ENCODE measurements around the gene SLC25A4. TPM values are rescaled to one million over a fixed set of nuclear protein-coding genes. Genes with fewer than 3 reads are reported as not detected.
"Not testable (repeated sequence)": the region's sequence is repeated elsewhere in the genome, so short reads cannot be mapped to it uniquely, and the experiment has no call there.

Gene SLC25A4
- total RNA-seq, 2 donors from 2014 or later, result 37.9 to 43.9 TPM

DNA sequence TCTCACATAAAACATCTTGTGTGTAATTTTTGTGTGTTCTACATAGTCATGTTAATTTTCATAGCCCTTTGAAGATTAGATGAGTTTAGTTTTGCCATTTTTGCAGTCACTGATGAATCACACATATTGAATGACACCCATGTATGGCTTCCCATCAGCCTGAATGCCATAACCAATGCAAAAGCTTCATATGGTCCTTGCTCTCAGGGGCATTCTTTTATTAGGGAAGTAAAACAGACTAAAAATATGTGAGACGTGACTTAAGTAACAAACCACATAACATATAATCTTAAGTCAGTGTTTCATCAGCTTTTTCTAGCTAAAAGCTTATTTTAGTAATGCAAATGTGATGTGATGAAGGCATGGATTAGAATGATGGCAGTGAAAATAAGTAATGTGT lies 8.2 kb downstream of the SLC25A4 start:
- ATAC-seq (no peak), DNase-seq (no peak)
- intact Hi-C loops (cut with DNase I, micrococcal nuclease), result no loop called here

DNA sequence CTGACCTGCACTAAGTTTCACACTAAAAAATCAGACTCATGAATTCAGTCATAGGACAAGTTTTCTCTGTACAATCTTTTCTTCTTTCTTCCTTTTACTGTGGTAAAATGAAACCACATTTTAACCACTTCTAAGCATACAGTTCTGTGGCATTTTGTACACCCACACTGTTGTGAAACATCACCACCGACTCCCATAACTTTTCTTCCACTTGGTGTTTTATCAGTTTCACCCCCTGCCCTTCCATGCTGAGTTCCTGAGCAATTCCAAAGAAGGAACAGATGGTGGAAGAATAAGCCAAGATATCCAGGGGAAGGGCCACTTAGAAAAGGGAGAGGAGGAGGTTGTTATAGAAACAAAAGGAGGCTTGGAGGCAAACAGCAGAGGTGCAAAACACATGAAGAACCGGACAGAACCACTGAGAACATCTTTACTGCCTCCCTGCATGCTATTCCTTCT lies 22.6 kb downstream of the SLC25A4 start:
- DNase-seq, result no peak
- ATAC-seq, result no peak
- intact Hi-C loops (cut with DNase I, micrococcal nuclease), result no loop called here

DNA sequence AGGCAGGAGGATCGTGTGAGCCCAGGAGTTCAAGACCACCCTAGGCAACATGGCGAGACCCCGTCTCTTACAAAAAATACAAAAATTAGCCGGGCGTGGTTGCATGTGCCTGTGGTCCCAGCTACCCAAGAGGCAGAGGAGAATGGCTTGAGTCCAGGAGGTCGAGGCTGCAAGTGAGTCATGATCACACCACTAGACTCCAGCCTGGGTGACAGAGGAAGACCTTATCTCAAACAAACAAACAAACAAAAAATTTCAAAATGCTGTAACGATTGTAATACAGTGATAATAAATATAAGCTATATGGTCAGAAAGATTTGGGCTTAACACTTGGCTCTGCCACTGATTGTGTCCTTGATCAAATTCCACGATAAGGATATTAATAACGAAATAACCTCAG lies 24.2 kb downstream of the SLC25A4 start:
- intact Hi-C loops (cut with DNase I, micrococcal nuclease), result no loop called here
- no peak for DNase-seq
- no peak for ATAC-seq

DNA sequence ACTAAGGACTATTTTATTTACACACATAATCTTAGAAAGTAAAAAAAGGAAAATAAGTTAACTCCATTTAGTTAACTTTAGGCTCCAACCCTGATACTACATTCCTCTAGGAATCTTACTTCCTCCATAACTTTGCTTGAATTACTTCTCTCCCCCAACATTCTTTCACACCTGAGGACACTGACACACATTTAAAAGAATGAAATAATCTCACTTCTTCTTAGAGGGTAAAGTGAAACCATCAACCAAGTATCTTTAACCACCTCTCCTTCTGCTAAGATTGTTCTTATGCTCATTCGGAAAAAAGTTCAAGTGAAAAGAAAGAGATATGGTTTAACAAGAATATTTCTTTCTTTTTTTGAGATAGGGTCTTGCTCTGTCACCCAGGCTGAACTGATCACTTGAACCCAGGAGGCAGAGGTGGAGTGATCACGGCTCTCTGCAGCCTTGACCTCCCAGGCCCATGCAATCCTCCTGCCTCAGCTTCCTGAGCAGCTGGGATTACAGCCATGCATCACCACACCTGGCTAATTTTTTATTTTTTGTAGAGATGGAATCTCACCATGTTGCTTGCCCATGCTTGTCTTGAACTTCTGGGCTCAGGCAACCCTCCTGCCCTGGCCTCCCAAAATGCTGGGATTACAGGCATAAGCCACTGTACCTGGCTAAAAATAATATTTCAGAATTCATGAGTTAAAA lies 28.5 kb downstream of the SLC25A4 start:
- no peak for DNase-seq
- intact Hi-C loops (cut with DNase I, micrococcal nuclease), result no loop called here
- ATAC-seq, result no peak

DNA sequence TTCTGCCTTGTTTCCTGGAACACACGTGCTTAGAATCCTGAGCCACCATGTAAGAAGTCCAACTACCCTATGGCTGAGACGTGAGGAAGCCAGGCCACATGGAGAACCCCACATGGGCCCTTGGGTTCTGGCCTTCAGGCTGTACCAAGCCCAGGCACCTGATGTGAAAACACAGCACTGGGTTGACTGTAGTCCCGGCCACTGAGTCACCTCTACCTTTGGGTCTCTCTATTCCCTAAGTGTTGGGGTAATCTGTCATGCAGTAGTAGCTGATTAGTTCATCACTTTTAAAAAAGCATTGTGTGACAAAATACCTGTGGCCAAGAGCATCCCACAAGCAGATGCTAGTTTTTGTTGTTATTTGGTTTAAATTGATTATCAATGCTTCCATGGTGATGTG lies 36.4 kb downstream of the SLC25A4 start:
- ATAC-seq (no peak), DNase-seq (no peak)
- intact Hi-C loops (cut with DNase I, micrococcal nuclease), result no loop called here

DNA sequence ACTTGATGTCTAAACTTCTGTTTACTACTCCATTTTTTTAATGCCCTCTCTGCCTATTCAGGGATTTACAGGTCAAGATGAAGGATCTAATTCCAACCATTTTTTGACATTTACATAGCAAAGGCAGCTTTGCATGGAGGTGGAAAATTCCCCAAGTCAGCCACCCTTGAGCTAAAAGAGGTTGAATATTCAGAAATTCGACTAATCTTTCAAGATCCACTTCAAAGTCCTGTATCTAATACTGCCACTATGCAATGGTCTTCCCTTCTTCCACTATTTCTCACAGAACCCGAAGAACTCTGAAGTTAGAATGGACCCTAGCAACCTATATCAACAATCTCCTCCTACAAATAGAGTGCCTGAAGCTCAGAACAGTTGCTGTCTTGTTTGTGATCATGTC lies 39.2 kb downstream of the SLC25A4 start:
- ATAC-seq (no peak), DNase-seq (no peak)
- intact Hi-C loops (cut with DNase I, micrococcal nuclease), result loop anchor here in 1 of 2 donors (10.0 kb wide), 1 partner anchor 213 kb away; the partner anchor contains the start of genes ANKRD37 and LRP2BP

DNA sequence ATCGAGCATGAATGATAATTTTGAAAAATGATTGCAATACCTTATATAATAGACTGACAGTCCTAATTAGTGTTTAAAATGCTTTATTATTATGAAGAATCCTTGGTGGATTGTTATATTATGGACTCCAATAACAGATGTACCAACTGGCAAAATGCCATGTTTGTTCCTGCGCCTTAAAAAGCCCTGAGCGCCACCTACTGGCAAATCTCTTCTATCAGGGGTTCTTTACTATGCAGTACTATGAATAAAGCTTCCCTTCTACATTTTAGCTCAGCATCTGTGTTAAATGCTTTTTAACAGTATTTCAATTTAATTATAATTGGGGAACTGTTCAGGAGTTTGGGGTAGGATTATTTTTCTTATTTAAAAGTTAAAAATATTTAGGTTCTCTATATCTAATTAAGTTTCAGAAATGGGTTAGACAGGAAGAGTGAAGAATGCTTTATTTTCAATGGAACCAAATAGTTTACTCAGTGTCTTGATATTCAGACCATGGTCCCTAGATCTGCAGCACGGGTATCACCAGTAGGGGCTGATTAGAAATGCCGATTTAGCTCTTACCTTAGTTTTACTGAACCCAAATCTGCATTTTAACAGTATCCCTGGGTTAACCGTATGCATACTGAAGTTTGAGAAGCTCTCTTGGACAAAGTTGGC lies 40.7 kb downstream of the SLC25A4 start:
- ATAC-seq, result peak; percentile 76
- intact Hi-C loops (cut with DNase I, micrococcal nuclease), result loop anchor here in 1 of 2 donors (10.0 kb wide), 1 partner anchor 211 kb away; the partner anchor contains the start of genes ANKRD37 and LRP2BP
- DNase-seq, result peak; percentile 74 to 94

DNA sequence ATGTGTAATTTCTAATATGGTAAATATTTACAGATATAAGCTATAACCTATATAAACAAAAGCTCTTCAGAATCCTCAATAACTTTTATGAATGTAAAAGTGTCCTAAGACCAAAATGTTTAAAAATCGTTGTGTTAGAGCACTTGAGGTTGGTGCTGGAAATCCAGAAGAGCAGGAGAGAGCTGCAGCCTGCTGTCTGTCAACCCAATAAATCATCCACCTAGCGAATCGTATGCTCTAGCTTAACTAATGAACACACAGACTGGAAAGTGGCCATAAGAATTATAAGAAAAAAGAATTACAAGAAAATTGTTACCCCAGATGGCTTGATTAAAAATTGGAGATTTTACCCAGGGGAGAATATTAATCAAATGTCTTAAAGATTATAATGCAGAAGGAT lies 43.7 kb downstream of the SLC25A4 start:
- ATAC-seq, result no peak
- no peak for DNase-seq
- intact Hi-C loops (cut with DNase I, micrococcal nuclease), result loop anchor here in 1 of 2 donors (10.0 kb wide), 1 partner anchor 208 kb away; the partner anchor contains the start of genes ANKRD37 and LRP2BP

DNA sequence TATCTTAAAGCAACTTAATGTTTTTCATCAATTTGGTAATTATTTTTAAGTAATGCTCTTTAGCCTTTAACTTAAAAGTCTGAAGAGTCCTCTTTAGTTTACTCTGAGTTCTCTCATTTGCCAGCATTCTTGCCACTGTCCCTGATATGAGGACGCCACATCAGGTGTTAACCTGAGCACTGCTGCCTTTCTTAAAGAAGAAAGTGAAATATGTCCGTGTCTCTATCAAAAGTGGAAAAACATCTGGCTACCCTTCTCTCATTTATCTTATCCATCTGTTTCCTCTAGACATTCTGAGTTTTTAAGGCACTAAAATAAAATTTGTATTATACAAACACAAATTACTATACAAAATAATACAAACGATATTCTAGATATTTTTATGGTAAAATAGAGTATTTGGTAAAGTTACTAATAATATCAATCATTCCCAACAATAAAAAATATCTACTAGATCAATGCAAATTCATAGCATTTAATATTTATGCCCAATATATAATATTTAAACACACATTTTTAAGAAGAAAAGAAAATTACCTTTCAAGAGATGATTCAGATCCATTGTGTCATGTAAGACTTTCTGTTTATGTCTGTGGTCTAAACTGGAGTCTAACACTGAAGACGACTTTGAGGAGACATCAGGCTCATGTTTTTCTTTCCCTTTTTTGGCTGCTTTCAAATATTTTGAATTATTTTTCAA lies 46.7 kb downstream of the SLC25A4 start:
- DNase-seq (no peak), ATAC-seq (no peak)
- intact Hi-C loops (cut with DNase I, micrococcal nuclease), result loop anchor here in 1 of 2 donors (10.0 kb wide), 1 partner anchor 205 kb away; the partner anchor contains the start of genes ANKRD37 and LRP2BP

DNA sequence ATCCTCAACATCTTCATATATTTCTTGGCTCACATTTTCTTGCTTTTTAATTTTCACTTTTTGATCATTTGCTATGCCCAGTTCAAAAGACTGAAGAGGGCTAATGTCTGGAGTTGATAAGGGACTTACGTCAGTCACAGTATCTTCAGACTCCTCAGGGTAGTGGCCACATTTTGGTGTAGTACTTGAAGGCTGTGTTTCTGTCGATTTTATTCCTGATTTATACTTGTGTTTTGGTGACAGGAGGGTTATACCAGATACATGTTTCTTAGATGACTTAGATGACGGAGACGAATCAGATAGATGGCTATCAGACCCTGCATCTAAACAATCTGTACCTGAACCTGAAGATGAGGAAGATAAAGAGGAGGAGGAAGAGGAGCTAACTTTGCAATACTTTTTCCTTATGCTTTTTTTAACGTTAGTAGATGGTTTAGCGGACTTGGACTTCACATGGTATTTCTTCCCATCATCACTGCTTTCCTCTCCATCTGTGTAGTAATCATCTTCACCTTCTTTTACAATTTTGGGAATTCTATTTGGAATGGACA lies 47.3 kb downstream of the SLC25A4 start:
- ATAC-seq, result no peak
- intact Hi-C loops (cut with DNase I, micrococcal nuclease), result no loop called here
- DNase-seq, result no peak

DNA sequence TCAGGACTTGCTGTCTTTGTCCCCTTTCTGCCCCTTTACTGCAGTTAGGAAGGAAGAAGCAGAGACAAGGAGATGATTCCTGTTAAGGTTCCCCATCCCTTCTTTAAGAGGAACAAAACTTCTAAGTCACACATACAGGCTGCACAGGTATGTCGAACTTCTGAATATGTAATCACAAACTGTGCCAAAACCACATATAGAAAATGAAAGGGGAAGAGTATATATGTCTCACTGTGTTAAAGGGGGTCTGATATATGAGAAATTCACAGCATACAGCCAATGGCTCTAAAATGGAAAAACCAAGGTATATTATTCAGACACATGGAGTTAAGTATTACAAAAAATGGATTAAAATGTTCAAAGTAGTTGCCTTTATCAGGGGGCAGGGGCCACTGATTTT lies 49.0 kb downstream of the SLC25A4 start:
- DNase-seq (no peak), ATAC-seq (no peak)
- intact Hi-C loops (cut with DNase I, micrococcal nuclease), result no loop called here

DNA sequence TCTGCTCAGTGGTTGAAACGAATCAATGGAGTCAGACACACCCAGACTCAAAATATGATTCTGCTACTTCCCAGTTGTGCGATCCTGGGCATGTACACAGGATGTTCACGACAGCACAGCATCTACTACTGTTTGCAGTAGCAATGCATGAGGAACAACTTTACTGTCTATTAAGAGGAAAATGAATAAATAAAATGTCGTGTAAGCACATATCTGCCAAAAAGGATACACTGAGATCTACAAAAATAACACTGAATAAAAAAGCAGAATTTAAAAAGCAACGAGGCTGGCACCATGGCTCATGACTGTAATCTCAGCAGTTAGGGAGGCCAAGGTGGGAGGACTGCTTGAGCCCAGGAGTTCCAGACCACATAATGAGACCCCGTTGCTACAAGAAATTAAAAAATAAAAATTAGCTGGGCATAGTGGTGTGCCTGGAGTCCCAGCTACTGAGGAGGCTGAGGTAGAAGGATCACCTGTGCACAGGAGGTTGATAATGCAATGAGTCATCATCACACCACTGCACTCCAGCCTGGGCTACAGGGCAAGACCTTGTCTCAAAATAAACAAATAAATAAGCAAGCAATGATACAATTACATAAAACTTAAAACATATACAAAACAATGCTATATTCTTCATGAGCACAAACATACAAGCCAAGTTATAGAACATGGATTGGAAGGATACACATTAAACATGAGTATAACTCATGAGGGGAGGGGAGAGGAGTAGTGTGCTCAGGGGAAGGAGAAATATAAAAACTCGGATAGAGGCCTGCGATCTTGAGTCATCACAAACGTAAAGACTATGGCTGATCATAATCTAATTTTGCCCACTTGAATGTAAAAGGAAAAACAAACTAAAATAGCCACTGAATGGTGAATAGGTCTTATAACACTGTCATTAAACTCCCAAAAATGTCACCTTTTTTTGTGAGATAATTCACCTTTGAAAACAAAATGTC lies 52.1 kb downstream of the SLC25A4 start:
- intact Hi-C loops (cut with DNase I, micrococcal nuclease), result no loop called here
- DNase-seq (no peak), ATAC-seq (no peak)

DNA sequence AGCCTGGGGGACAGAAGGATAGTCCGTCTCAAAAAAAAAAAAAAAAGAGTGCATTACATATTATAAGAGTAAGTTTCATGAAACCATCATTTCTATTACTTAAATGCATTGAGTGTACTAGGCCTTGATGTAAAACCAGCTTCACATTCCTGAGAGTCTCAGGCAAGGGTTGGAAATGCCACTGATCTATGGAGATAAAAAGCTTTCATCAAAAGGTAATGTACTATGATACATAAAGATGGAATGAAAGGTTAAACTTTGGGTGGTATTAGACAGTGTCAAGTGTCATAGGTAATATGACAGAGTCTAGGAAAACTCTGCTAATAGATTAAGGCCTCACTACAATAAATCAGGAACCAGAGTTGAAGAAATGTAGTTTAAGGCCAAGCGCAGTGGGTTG lies 53.4 kb downstream of the SLC25A4 start:
- ATAC-seq (no peak), DNase-seq (no peak)
- intact Hi-C loops (cut with DNase I, micrococcal nuclease), result no loop called here

DNA sequence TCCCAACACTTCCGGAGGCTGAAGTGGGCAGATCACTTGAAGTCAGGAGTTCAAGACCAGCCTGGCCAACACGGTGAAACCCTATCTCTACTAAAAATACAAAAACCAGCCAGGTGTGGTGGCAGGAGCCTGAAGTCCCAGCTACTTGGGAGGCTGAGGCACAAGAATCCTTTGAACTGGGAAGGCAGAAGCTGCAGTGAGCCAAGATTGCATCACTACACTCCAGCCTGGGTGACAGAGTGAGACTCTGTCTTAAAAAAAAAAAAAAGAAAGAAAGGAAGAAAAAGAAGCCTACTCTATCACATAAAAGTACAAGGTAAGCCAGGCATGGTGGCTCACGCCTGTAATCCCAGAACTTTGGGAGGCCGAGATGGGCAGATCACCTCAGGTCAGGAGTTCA lies 55.1 kb downstream of the SLC25A4 start:
- ATAC-seq; DNase-seq; intact Hi-C loops (cut with DNase I, micrococcal nuclease): not testable (repeated sequence)

All from left colon (tissue), 2 donors.